Measurements from ENCODE around the gene PPP1R12B. TPM values are rescaled to one million over a fixed set of nuclear protein-coding genes. Genes with fewer than 3 reads are reported as not detected.
"Not testable (repeated sequence)": the region's sequence is repeated elsewhere in the genome, so short reads cannot be mapped to it uniquely, and the experiment has no call there.

Gene PPP1R12B
- total and polyA plus RNA-seq, 2 experiments from 2014 or later = 8.1 to 15.0 TPM

- not testable (repeated sequence) for H3K27me3 ChIP-seq; H3K9me2 ChIP-seq (replicated peaks; ENCODE audit: insufficient read depth); H3K4me3 ChIP-seq; H3K4me2 ChIP-seq; H3K9me3 ChIP-seq (ENCODE audit: low read depth); H4K20me1 ChIP-seq (ENCODE audit: insufficient read depth, poor library complexity, severe bottlenecking); H3K36me3 ChIP-seq (replicated peaks; ENCODE audit: insufficient read depth, low read depth); H3K4me1 ChIP-seq (ENCODE audit: insufficient read depth); H3K27ac ChIP-seq; H2AFZ ChIP-seq; DNase-seq (ENCODE audit: low spot score); H3K79me2 ChIP-seq
- WGBS (ENCODE audit: low lambda C conversion rate, missing lambda C conversion rate) = 91% methylated on average over 1 of the region's 1 CpG
Measured at GRCh38 chr1:202469123-202469522, 120.6 kb downstream of the PPP1R12B start.

GRCh38 chr1:202471246-202471645, 122.7 kb downstream of the PPP1R12B start:
- H4K20me1 ChIP-seq (ENCODE audit: insufficient read depth, poor library complexity, severe bottlenecking) = no peaks in the 10 kb centered on the region
- H3K27me3 ChIP-seq = no peaks in the 10 kb centered on the region
- H3K79me2 ChIP-seq = no peaks in the 10 kb centered on the region
- H3K4me3 ChIP-seq = no peak overlapping the region
- 86% methylated on average over 3 of the region's 3 CpGs for WGBS (ENCODE audit: low lambda C conversion rate, missing lambda C conversion rate)
- no peaks in the 10 kb centered on the region for H3K36me3 ChIP-seq (replicated peaks; ENCODE audit: insufficient read depth, low read depth)
- no peak overlapping the region for H2AFZ ChIP-seq
- no peaks in the 10 kb centered on the region for H3K4me1 ChIP-seq (ENCODE audit: insufficient read depth)
- DNase-seq (ENCODE audit: low spot score) = no peak
- no peaks in the 10 kb centered on the region for H3K9me3 ChIP-seq (ENCODE audit: low read depth)
- no peaks in the 10 kb centered on the region for H3K9me2 ChIP-seq (replicated peaks; ENCODE audit: insufficient read depth)
- no peak overlapping the region for H3K27ac ChIP-seq
- TF ChIP-seq EZH2phosphoT487 (IDR thresholded peaks at IDR 0.05; ENCODE audit: low read depth, severe bottlenecking, unreplicated experiment) (no peak), EZH2 (IDR thresholded peaks at IDR 0.05; ENCODE audit: borderline replicate concordance) (no peak), CTCF (IDR thresholded peaks at IDR 0.05; ENCODE audit: poor library complexity) (no peak)
- H3K4me2 ChIP-seq = no peak overlapping the region

GRCh38 chr1:202472347-202473124, 124.0 kb downstream of the PPP1R12B start:
- H2AFZ ChIP-seq; H3K4me2 ChIP-seq; H3K4me1 ChIP-seq (ENCODE audit: insufficient read depth); H3K9me2 ChIP-seq (replicated peaks; ENCODE audit: insufficient read depth); DNase-seq (ENCODE audit: low spot score); H3K79me2 ChIP-seq; H3K9me3 ChIP-seq (ENCODE audit: low read depth); H3K36me3 ChIP-seq (replicated peaks; ENCODE audit: insufficient read depth, low read depth); H3K27me3 ChIP-seq; H4K20me1 ChIP-seq (ENCODE audit: insufficient read depth, poor library complexity, severe bottlenecking); H3K27ac ChIP-seq; H3K4me3 ChIP-seq: not testable (repeated sequence)
- WGBS (ENCODE audit: low lambda C conversion rate, missing lambda C conversion rate) = 70% methylated on average over 2 of the region's 2 CpGs

- not testable (repeated sequence) for H3K4me2 ChIP-seq; H3K36me3 ChIP-seq (replicated peaks; ENCODE audit: insufficient read depth, low read depth); H3K27me3 ChIP-seq; H3K9me2 ChIP-seq (replicated peaks; ENCODE audit: insufficient read depth); H3K27ac ChIP-seq; DNase-seq (ENCODE audit: low spot score); H4K20me1 ChIP-seq (ENCODE audit: insufficient read depth, poor library complexity, severe bottlenecking); H3K9me3 ChIP-seq (ENCODE audit: low read depth); H2AFZ ChIP-seq; H3K4me1 ChIP-seq (ENCODE audit: insufficient read depth); H3K4me3 ChIP-seq; H3K79me2 ChIP-seq
- WGBS (ENCODE audit: low lambda C conversion rate, missing lambda C conversion rate) = 84% methylated on average over 6 of the region's 6 CpGs
Measured at GRCh38 chr1:202473266-202474045, 125.0 kb downstream of the PPP1R12B start.

- H3K4me1 ChIP-seq (ENCODE audit: insufficient read depth); H3K9me2 ChIP-seq (replicated peaks; ENCODE audit: insufficient read depth); H3K36me3 ChIP-seq (replicated peaks; ENCODE audit: insufficient read depth, low read depth); H3K9me3 ChIP-seq (ENCODE audit: low read depth); H2AFZ ChIP-seq; H4K20me1 ChIP-seq (ENCODE audit: insufficient read depth, poor library complexity, severe bottlenecking); H3K27me3 ChIP-seq; H3K4me2 ChIP-seq; DNase-seq (ENCODE audit: low spot score); H3K27ac ChIP-seq; H3K79me2 ChIP-seq; H3K4me3 ChIP-seq: not testable (repeated sequence)
Measured at GRCh38 chr1:202479661-202480060, 131.2 kb downstream of the PPP1R12B start.

- not testable (repeated sequence) for H3K79me2 ChIP-seq; DNase-seq (ENCODE audit: low spot score); H3K27ac ChIP-seq; H4K20me1 ChIP-seq (ENCODE audit: insufficient read depth, poor library complexity, severe bottlenecking); H3K4me3 ChIP-seq; H2AFZ ChIP-seq; H3K9me3 ChIP-seq (ENCODE audit: low read depth); H3K27me3 ChIP-seq; H3K36me3 ChIP-seq (replicated peaks; ENCODE audit: insufficient read depth, low read depth); H3K4me2 ChIP-seq; H3K9me2 ChIP-seq (replicated peaks; ENCODE audit: insufficient read depth); H3K4me1 ChIP-seq (ENCODE audit: insufficient read depth)
Measured at GRCh38 chr1:202480640-202481039, 132.1 kb downstream of the PPP1R12B start.

GRCh38 chr1:202483362-202483761, 134.9 kb downstream of the PPP1R12B start:
- H3K4me2 ChIP-seq; H3K4me1 ChIP-seq (ENCODE audit: insufficient read depth); H2AFZ ChIP-seq; H3K79me2 ChIP-seq; H3K36me3 ChIP-seq (replicated peaks; ENCODE audit: insufficient read depth, low read depth); DNase-seq (ENCODE audit: low spot score); H3K9me3 ChIP-seq (ENCODE audit: low read depth); H3K9me2 ChIP-seq (replicated peaks; ENCODE audit: insufficient read depth); H3K4me3 ChIP-seq; H4K20me1 ChIP-seq (ENCODE audit: insufficient read depth, poor library complexity, severe bottlenecking); H3K27me3 ChIP-seq: not testable (repeated sequence)
- 45% methylated on average over 2 of the region's 2 CpGs for WGBS (ENCODE audit: low lambda C conversion rate, missing lambda C conversion rate)
- peak overlapping the region; percentile 48 for H3K27ac ChIP-seq

GRCh38 chr1:202484032-202484431, 135.5 kb downstream of the PPP1R12B start:
- H3K79me2 ChIP-seq; H2AFZ ChIP-seq; H3K9me3 ChIP-seq (ENCODE audit: low read depth); H3K36me3 ChIP-seq (replicated peaks; ENCODE audit: insufficient read depth, low read depth); H3K4me1 ChIP-seq (ENCODE audit: insufficient read depth); H3K9me2 ChIP-seq (replicated peaks; ENCODE audit: insufficient read depth); H4K20me1 ChIP-seq (ENCODE audit: insufficient read depth, poor library complexity, severe bottlenecking); DNase-seq (ENCODE audit: low spot score); H3K4me3 ChIP-seq; H3K4me2 ChIP-seq; H3K27me3 ChIP-seq: not testable (repeated sequence)
- peak overlapping the region; percentile 48 for H3K27ac ChIP-seq
- WGBS (ENCODE audit: low lambda C conversion rate, missing lambda C conversion rate) = 80% methylated on average over 2 of the region's 2 CpGs
